Nephron progenitor cell (in vitro differentiated cells): ENCODE measurements around the gene RAVER1.
A peak's percentile ranks its signal among the peaks of the same experiment; 100 is the strongest.

Source experiments
- DNase-seq: peaks from one replicate; pipeline ENCODE4 v3.0.0; 2021
- H3K27ac Mint-ChIP-seq: 2 replicates; pipeline ENCODE4 v1.8.0; 2021; ENCODE audit warnings: mild to moderate bottlenecking, moderate library complexity, mixed read lengths
- H3K27me3 Mint-ChIP-seq: 2 replicates; pipeline ENCODE4 v1.8.0; 2021; ENCODE audit warnings: mild to moderate bottlenecking, low read depth, mixed read lengths; ENCODE audit not compliant: poor library complexity
- H3K36me3 Mint-ChIP-seq: 2 replicates; pipeline ENCODE4 v1.8.0; 2021; ENCODE audit warnings: low read depth, mixed read lengths
- H3K4me1 Mint-ChIP-seq: 2 replicates; pipeline ENCODE4 v1.8.0; 2021; ENCODE audit warnings: mixed read lengths
- H3K4me3 Mint-ChIP-seq: 2 replicates; pipeline ENCODE4 v1.8.0; 2021; ENCODE audit warnings: mild to moderate bottlenecking, moderate library complexity, mixed read lengths
- H3K9me3 Mint-ChIP-seq: 2 replicates; pipeline ENCODE4 v1.8.0; 2021; ENCODE audit warnings: mild to moderate bottlenecking, moderate library complexity, mixed read lengths
- TF ChIP-seq, protein P1 (sequence below): fragments of 200-600 bp; sonication (generic); IDR thresholded peaks from 2 replicates; pipeline ENCODE4 v1.5.0; 2021; ENCODE audit warnings: antibody characterized with exemption

The RAVER1 gene

DNA sequence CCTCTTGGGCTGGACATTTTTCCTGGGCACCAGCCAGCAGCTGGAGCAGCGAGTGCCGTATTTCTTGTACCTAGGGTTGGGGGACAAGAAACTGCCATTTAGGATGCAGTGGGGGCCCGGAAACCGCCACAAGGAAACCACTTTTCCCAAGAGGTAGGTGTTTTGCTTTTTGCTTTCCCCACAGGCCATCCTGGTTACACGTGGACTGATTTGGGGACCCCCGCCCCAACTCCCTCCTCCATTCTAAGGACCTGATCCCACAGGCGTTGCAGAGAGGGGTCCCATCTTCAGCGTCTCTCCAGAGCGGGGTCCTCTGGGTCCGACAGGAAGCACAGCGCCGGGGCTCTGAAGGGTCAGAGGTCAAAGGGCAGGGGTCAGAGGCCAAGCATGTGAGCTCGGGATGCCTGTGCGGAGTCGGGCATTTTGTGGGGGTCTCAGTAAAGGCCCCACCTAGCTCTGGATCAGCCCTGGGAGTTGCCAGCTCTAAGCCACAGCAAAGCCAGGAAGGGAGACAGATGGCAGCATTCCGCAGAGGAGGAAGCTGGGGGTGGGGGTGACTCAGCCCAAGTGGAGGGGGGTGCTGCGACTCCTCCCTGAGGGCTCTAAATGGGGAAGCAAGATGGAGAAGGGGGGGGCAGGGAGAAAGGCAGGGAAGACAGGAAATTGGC is 28.1 kb downstream of the RAVER1 start:
- H3K27me3 Mint-ChIP-seq, result peaks cover 17% of the 10 kb centered on the region
- no peaks in the 10 kb centered on the region for H3K9me3 Mint-ChIP-seq
- TF ChIP-seq, protein P1, sequence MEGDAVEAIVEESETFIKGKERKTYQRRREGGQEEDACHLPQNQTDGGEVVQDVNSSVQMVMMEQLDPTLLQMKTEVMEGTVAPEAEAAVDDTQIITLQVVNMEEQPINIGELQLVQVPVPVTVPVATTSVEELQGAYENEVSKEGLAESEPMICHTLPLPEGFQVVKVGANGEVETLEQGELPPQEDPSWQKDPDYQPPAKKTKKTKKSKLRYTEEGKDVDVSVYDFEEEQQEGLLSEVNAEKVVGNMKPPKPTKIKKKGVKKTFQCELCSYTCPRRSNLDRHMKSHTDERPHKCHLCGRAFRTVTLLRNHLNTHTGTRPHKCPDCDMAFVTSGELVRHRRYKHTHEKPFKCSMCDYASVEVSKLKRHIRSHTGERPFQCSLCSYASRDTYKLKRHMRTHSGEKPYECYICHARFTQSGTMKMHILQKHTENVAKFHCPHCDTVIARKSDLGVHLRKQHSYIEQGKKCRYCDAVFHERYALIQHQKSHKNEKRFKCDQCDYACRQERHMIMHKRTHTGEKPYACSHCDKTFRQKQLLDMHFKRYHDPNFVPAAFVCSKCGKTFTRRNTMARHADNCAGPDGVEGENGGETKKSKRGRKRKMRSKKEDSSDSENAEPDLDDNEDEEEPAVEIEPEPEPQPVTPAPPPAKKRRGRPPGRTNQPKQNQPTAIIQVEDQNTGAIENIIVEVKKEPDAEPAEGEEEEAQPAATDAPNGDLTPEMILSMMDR, result no peak
- peaks cover 17% of the 10 kb centered on the region for H3K4me1 Mint-ChIP-seq
- no peak for DNase-seq
- H3K4me3 Mint-ChIP-seq, result no peak overlapping the region
- H3K36me3 Mint-ChIP-seq, result peaks cover 5% of the 10 kb centered on the region
- no peak overlapping the region for H3K27ac Mint-ChIP-seq

DNA sequence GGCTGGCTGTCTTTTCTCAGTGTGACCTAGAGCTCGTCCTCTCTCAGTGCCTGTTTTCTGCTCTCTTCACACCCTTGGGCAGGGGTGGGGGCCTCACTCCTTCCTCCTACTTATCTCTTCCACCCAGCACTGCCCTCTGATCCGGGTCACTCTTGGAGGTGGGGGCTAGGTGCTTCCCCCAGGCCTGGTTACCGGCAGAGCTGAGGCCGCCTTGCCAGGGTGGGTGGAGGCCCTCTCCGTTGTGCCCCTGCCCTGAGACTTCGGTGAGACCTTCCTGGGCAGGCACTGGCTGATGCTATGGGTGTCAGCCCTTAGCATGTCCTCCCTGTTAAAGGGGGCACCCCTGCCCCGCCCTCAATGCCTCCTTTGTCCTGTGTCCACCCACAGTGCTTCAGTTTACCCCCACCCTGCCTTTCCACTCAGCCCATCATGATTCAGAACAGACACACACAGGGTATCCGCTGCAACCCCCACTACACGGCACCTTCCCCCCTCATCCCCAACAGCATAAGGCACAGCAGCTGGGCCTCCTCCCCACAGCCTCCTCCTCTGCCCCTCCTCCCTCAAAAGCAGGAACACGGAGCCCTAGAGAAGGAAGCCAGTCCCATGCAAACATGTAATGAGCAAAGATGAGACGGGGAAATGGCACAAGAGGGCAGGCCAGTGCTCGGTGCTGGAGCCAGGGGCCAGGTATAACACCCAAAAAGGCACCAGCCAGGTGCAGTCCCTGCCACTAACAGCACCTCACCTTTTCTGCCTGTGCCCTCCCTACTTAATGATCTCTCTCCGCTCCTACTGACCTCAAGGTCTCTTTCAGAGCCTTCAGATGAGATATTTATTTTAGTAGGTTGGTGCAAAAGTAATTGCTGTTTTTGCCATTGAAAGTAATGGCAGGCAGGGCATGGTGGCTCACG is 33.5 kb downstream of the RAVER1 start:
- Mint-ChIP-seq H3K4me1 (peaks cover 23% of the 10 kb centered on the region), H3K36me3 (no peaks in the 10 kb centered on the region), H3K4me3 (no peak overlapping the region), H3K9me3 (no peaks in the 10 kb centered on the region), H3K27ac (no peak overlapping the region), H3K27me3 (peaks cover 69% of the 10 kb centered on the region)
- TF ChIP-seq, protein P1, result no peak
- DNase-seq, result no peak

DNA sequence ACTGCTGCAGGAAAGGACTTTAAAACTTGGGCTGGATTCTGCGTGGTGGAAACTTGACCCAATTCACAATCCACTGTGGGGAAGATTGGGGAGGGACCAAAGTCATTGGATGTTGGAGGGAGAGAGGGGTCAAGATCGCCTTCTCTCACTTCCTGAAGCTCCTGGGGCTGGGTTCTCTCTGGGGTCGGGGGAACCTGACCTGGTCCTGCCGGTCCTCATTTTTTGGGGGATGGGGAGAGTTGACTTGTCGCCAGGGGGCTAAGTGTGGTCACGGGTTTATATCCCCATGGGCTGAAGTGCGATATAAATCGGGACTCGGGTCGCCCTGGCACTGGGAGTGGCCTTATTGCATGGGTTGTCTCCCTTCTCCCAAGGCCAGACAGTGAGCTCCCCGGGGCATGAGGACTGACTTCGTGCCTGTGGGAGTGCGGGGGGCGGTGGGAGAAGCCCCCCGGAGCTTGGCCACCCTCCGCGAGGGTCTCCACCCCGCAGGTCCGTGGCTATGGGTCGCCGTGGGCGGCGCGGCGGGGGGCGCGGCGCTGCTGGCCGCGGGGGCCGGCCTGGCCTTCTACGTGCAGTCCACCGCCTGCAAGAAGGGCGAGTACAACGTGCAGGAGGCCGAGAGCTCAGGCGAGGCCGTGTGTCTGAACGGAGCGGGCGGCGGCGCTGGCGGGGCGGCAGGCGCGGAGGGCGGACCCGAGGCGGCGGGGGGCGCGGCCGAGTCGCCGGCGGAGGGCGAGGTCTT is 37.3 kb downstream of the RAVER1 start:
- Mint-ChIP-seq H3K36me3 (no peaks in the 10 kb centered on the region), H3K4me3 (peak overlapping the region; percentile 63), H3K4me1 (peaks cover 11% of the 10 kb centered on the region), H3K9me3 (no peaks in the 10 kb centered on the region), H3K27me3 (peaks cover 89% of the 10 kb centered on the region), H3K27ac (no peak overlapping the region)
- TF ChIP-seq, protein P1, result no peak
- DNase-seq, result peak; percentile 72

DNA sequence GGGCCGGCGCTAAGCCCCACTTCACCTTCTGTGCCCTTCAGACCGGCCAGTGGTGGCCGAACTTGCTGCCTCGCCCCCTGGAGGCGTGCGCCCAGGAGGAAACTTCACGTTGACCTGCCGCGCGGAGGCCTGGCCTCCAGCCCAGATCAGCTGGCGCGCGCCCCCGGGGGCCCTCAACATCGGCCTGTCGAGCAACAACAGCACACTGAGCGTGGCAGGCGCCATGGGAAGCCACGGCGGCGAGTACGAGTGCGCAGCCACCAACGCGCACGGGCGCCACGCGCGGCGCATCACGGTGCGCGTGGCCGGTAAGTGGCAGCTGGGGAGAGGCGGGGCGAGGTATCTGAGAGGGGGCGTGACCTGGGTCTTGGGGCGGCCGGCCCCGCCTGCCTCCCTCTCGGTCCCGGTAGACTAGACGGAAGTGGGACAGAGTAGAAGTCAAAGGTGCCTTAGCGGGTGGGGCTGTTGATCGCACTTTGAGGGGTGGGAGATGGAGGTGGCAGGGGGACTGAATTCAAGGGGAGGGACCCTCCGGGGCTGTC is 38.0 kb downstream of the RAVER1 start:
- Mint-ChIP-seq H3K36me3 (no peaks in the 10 kb centered on the region), H3K27me3 (peaks cover 96% of the 10 kb centered on the region), H3K9me3 (no peaks in the 10 kb centered on the region), H3K4me3 (peak overlapping the region; percentile 63), H3K4me1 (peaks cover 16% of the 10 kb centered on the region), H3K27ac (no peak overlapping the region)
- peak; percentile 51 for DNase-seq
- TF ChIP-seq, protein P1, result no peak

DNA sequence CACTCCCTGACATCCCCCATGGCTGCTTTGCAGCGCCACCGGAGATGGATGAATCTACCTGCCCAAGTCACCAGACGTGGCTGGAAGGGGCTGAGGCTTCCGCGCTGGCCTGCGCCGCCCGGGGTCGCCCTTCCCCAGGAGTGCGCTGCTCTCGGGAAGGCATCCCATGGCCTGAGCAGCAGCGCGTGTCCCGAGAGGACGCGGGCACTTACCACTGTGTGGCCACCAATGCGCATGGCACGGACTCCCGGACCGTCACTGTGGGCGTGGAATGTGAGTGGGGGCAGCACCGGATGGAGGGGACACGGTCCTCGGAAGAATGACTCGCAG is 39.0 kb downstream of the RAVER1 start:
- DNase-seq, result peak; percentile 65
- TF ChIP-seq, protein P1, result no peak
- Mint-ChIP-seq H3K4me1 (peaks cover 19% of the 10 kb centered on the region), H3K4me3 (peak overlapping the region; percentile 36), H3K9me3 (no peaks in the 10 kb centered on the region), H3K36me3 (no peaks in the 10 kb centered on the region), H3K27ac (no peak overlapping the region), H3K27me3 (peaks cover 99% of the 10 kb centered on the region)
